ENCODE results near the gene CDKN2B-AS1. TPM values are rescaled to one million over a fixed set of nuclear protein-coding genes. Genes with fewer than 3 reads are reported as not detected.
A peak's percentile ranks its signal among the peaks of the same experiment; 100 is the strongest.

Gene CDKN2B-AS1
- total RNA-seq, 1 donor from 2014 or later, result 0.36 TPM

DNA sequence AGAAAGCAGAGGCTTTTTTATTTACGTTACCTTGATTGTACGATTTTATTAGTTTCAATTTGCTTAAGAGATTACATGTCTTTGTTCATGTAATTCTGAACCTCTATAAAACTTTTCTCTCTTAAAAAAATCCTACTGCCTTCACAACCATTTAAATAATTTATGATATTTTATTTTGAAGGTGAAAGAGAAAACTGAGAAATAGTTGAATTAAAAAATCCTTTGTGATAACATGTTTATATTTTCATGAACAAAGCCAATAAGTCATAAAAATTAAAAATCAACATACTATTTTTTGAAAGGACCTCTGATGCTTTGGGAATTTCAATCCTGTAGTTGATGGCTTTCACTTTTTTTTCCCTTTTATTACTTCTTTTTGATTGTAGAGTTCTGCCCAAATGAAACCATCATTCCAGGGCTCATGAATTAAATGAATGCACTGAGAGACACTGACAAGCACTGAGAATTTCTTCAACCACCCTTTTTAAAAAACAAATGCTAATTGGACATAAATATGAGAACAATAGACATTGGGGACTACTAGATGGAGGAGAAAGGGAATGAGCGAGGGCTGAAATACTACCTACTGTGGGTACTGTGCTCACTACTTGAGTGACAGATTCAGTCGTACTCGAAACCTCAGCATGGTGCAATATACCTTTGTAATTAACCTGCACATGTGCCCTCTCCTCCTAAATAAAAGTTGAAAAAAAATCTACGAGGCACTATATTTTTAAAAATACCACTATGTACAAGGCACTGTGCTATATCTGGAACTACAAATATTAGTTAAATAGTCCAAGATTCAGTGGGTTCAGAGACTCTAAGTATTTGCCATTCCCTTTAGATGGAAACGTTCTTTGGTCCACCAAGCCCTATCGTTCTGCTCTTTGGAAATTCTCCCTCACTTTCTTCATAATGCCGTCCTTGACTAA is 6.3 kb upstream of the CDKN2B-AS1 start:
- no peak overlapping the region for H3K27ac Mint-ChIP-seq (ENCODE audit: unreplicated experiment)
- no peaks in the 10 kb centered on the region for H3K9me3 Mint-ChIP-seq (ENCODE audit: unreplicated experiment)
- no peak overlapping the region for H3K4me3 Mint-ChIP-seq (ENCODE audit: unreplicated experiment)
- H3K4me1 Mint-ChIP-seq (ENCODE audit: unreplicated experiment), result peaks cover 13% of the 10 kb centered on the region
- no peaks in the 10 kb centered on the region for H3K36me3 Mint-ChIP-seq (ENCODE audit: low read depth, unreplicated experiment)
- TF ChIP-seq, protein P1, sequence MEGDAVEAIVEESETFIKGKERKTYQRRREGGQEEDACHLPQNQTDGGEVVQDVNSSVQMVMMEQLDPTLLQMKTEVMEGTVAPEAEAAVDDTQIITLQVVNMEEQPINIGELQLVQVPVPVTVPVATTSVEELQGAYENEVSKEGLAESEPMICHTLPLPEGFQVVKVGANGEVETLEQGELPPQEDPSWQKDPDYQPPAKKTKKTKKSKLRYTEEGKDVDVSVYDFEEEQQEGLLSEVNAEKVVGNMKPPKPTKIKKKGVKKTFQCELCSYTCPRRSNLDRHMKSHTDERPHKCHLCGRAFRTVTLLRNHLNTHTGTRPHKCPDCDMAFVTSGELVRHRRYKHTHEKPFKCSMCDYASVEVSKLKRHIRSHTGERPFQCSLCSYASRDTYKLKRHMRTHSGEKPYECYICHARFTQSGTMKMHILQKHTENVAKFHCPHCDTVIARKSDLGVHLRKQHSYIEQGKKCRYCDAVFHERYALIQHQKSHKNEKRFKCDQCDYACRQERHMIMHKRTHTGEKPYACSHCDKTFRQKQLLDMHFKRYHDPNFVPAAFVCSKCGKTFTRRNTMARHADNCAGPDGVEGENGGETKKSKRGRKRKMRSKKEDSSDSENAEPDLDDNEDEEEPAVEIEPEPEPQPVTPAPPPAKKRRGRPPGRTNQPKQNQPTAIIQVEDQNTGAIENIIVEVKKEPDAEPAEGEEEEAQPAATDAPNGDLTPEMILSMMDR (IDR thresholded peaks at IDR 0.05; ENCODE audit: unreplicated experiment), result no peak
- H3K27me3 Mint-ChIP-seq (ENCODE audit: unreplicated experiment), result peaks cover 16% of the 10 kb centered on the region
- DNase-seq (ENCODE audit: low spot score), result no peak

GRCh38 chr9:21989440-21990189 is 5.0 kb upstream of the CDKN2B-AS1 start:
- no peak overlapping the region for H3K4me3 Mint-ChIP-seq (ENCODE audit: unreplicated experiment)

GRCh38 chr9:21991072-21991959 is 3.3 kb upstream of the CDKN2B-AS1 start:
- Mint-ChIP-seq H3K4me1 (ENCODE audit: unreplicated experiment) (peaks cover 14% of the 10 kb centered on the region), H3K9me3 (ENCODE audit: unreplicated experiment) (no peaks in the 10 kb centered on the region), H3K27me3 (ENCODE audit: unreplicated experiment) (peaks cover 21% of the 10 kb centered on the region), H3K36me3 (ENCODE audit: low read depth, unreplicated experiment) (peaks cover 2% of the 10 kb centered on the region), H3K4me3 (ENCODE audit: unreplicated experiment) (no peak overlapping the region), H3K27ac (ENCODE audit: unreplicated experiment) (no peak overlapping the region)
- DNase-seq (ENCODE audit: low spot score), result no peak
- TF ChIP-seq, protein P1 (IDR thresholded peaks at IDR 0.05; ENCODE audit: unreplicated experiment), result no peak

More at GRCh38 chr9:21989440-21990189, 5.0 kb upstream of the CDKN2B-AS1 start:
- peaks cover 13% of the 10 kb centered on the region for H3K4me1 Mint-ChIP-seq (ENCODE audit: unreplicated experiment)
- no peak overlapping the region for H3K27ac Mint-ChIP-seq (ENCODE audit: unreplicated experiment)
- H3K36me3 Mint-ChIP-seq (ENCODE audit: low read depth, unreplicated experiment), result no peaks in the 10 kb centered on the region
- no peaks in the 10 kb centered on the region for H3K9me3 Mint-ChIP-seq (ENCODE audit: unreplicated experiment)
- TF ChIP-seq, protein P1 (IDR thresholded peaks at IDR 0.05; ENCODE audit: unreplicated experiment), result no peak
- peaks cover 15% of the 10 kb centered on the region for H3K27me3 Mint-ChIP-seq (ENCODE audit: unreplicated experiment)
- DNase-seq (ENCODE audit: low spot score), result no peak

DNA sequence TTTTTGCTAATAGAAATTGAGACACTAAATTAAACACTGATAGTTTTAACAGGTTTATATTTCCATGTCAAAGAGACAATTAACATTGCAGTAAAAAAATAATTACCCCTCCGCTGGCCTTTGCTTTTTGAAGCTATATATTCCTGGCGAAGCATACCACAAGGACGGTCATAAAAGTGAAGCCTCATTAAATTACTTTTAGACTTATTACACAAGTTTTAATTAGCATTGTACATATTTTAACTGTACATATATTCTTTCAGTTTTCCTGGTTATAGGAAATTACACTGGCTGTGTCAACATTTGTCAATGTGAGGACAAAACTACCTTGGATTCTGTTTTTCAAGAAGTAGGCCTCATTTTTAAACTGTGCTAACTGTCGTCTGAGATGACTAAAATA is 1.6 kb upstream of the CDKN2B-AS1 start:
- TF ChIP-seq, protein P1 (IDR thresholded peaks at IDR 0.05; ENCODE audit: unreplicated experiment), result no peak
- H3K4me3 Mint-ChIP-seq (ENCODE audit: unreplicated experiment), result peak overlapping the region; percentile 81
- H3K4me1 Mint-ChIP-seq (ENCODE audit: unreplicated experiment), result peaks cover 16% of the 10 kb centered on the region
- H3K36me3 Mint-ChIP-seq (ENCODE audit: low read depth, unreplicated experiment), result peaks cover 7% of the 10 kb centered on the region
- no peak for DNase-seq (ENCODE audit: low spot score)
- peaks cover 27% of the 10 kb centered on the region for H3K27me3 Mint-ChIP-seq (ENCODE audit: unreplicated experiment)
- H3K9me3 Mint-ChIP-seq (ENCODE audit: unreplicated experiment), result no peaks in the 10 kb centered on the region
- H3K27ac Mint-ChIP-seq (ENCODE audit: unreplicated experiment), result no peak overlapping the region

Measured in endothelial cell (in vitro differentiated cells).